Measurements from ENCODE around the gene BARHL1.

GRCh38 chr9:132590037-132590317 lies 7.6 kb downstream of the BARHL1 start:
- TF ChIP-seq POLR2A (IDR thresholded peaks at IDR 0.05) (no peak), EP300 (IDR thresholded peaks at IDR 0.05; ENCODE audit: low read depth) (no peak), CTCF (IDR thresholded peaks at IDR 0.05) (no peak)

Measured in transverse colon (tissue), 3 donors.